RPMI8226 (cell line): ENCODE results near the gene OCA2.
"Not testable (repeated sequence)": the region's sequence is repeated elsewhere in the genome, so short reads cannot be mapped to it uniquely, and the experiment has no call there.

Experiments
- DNase-seq: peaks from one replicate; pipeline ENCODE4 v3.0.0-alpha.2; 2015

The OCA2 gene

DNA sequence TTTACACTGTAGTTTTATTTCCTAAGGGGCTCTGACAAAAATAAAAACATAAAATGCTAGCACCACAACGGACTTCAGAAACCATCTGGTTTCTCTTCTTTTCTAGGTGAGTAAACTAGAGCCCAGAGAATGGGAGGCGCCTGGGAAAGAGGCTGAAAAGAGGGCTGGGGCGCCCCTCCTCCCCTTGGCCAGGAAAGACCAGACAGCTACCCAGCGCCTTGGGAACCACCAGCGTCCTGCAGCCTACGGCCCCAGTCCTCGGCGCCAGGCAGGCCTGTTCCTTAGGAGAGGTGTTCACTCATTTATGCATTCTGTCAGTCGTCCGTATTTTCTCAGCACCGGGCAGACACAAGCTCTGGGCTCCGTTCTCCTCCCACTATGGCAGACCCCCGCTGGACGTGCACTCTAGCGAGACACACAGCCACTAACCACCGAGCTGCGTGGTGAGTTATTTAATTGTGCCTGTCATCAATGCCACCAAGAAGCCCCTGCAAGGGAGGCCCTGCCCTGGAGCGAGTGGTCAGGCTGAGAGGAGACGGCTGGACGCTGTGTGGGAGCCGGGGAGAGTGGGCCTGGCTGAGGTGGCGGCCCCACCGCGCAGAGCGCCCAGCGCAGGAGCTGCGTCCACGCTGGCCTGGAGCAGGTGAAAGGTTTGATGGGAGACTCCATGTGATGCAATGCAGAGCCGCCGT, 294.4 kb downstream of the OCA2 start:
- DNase-seq, result no peak

DNA sequence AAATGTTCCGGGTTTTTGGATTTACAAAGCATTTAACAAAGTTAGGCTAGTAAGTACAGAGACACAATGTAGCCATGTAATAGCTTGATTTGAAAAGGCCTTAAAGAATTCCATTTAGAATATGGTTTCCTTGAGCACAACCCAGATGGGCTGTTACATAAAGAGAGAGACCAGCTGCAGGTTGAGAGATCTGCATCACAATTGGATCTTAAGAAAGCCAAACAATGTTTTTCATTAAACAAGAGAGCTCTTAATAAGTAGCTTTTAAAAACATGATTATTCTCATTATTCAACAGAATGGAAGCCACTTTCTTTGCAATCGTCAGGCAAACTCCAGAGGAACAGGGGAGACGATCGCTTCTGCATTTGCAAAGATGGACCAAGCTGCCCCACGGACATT, 300.3 kb downstream of the OCA2 start:
- no peak for DNase-seq

DNA sequence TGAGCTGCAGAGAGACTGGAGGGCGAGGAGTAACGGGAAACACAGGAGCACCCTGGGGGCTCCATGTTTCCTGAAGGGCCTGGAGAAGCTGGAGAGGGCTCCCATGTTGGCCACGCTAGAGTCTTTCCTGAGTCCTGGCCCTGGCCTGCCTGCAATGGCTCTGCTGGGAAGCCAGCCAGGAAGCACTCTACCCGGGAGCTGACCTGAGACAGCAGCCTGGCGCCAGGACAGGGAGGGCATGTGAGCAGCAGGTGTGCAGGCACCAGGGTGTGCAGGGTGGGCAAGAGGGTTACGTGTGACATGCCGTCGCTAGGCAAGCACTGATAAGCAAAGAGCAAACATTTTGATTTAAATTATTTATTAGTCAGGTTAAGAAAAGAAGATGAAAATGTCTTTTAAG, 301.4 kb downstream of the OCA2 start:
- DNase-seq, result no peak

DNA sequence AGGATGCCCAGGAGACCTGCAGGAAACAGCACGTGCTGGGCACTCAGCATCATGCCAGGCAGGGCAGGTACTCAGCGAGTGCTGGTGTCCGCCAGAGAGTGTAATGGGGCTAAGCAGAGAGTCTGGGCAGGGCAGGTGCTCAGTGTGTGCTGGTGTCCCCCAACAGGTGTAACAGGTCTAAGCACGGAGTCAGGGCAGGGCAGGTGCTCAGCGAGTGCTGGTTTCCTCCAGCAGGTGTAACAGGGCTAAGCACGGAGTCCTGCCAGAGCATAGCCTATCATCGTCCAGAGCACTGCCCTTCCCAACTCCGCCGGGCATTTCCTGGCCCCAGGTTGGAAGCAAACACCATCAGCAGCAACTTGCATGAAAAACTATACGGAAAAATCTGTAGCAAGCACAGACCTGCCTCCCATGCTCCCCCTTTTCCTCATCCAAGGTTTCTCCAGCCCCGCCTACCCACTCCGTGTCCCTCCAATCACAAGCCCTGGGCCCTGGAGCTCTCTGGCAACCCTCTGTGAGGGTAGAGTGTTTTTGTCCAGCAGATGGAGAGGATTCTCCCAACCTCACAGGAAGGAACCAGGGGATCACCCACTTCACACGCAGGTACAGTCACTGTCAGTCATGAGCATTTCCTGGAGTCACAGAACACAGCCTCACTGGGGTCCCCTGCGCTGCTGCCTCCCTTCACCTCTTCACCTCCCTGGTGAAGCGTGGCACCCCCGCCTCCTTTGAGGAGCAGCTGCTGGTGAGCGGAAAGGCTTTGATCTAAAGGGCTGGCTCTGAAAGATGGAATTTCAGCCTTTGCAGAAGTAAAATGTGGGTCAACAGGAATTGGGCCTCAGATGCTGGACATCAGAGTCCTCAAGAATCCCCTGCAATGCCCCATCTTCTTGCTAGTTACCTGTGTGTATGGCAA, 302.5 kb downstream of the OCA2 start:
- no peak for DNase-seq

DNA sequence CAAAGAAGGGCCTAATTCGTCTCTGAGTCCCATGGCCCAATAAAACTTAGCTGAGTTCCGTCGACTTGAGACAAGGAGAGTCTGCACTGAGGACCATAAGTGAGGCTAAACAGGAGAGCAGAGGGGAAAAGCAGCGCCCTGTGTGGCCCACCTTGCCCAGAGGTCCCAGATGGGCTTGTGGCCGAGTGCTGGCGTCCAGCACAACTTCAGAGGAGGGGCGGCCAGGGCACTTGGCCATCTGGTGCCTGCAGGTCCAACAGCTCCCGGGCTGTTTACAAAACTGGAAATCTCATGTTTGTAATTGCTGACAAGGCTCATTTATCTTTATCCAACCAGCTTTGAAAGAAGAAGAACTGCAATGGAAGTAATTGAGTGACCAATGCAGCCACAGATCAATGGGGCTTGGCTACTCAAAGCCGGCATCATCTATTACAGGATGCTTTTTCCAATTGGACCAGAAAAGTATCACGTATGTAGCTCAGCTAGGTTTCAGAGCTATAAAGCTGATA, 306.3 kb downstream of the OCA2 start:
- no peak for DNase-seq

DNA sequence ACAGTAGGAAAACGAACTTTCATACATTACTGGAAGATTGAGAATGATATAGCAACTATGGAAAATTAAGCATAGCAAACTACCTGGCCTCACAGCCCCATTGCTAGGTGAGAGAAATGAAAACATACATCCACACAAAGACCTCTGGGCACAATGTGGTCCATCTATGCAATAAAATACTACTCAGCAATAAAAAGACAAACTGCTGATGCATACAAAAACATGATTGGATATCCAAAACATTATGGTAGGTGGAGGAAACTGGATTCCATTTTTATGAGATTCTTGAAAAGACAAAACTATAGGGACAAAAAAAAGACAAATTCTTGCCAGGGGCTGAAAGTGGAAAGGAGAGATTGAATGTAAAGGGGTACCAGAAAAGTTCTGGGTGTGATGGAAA, 308.8 kb downstream of the OCA2 start:
- DNase-seq, result no peak

DNA sequence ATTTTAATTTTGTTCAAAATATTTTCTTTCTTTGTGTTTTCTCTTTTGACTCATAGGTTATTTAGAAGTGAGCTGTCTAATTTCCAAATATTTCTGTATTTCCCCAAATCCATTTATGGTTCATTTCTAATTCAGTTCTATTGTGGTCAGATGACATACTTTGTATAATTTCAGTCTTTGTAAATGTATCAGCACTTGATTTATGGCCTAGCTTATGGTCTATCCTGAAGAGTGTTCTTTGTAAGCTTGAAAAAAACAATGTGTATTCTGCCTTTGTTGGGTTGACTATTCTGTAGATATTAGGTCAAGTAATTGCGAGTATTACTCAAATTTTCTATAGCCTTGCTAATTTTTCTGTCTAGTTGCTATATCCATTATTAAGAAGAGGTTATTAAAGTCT, 311.2 kb downstream of the OCA2 start:
- DNase-seq, result no peak

DNA sequence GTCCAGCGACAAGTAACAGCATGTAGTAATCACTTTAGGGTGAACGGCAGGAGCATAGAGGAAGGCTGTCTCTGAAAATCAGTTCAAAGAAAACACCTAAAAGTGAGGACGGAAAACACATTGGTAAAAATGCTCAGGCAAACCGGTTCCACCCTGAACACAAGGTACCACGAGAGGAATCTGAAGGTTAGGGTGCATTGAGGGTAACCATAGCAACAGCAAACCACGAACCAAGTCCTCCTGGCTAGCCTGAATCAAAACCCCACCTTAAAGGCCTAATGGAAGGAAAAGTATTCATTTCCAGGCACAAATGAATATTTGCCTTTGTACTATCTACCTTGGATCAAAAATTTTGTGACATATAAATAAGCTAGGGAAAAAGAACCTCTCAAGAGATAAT, 315.0 kb downstream of the OCA2 start:
- DNase-seq, result no peak

DNA sequence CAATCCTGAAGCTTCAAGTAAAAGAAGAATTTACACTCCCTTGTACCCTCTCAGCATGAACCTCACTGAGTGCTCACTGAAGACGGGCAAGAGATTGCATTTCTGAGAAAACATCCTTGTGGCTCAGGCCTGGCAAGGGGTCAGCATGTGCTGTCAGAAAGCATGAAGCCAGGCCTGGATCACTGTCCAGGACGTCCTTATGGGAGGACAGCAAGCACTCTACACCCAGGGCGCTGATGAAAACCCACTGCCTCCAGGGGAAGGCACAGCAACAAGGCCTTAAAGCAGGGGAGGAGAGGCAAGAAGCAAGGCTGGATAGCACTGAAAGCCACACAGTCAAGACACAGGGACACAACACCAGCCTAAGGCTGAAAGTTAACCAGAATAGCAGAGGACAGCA, 315.4 kb downstream of the OCA2 start:
- DNase-seq, result no peak

DNA sequence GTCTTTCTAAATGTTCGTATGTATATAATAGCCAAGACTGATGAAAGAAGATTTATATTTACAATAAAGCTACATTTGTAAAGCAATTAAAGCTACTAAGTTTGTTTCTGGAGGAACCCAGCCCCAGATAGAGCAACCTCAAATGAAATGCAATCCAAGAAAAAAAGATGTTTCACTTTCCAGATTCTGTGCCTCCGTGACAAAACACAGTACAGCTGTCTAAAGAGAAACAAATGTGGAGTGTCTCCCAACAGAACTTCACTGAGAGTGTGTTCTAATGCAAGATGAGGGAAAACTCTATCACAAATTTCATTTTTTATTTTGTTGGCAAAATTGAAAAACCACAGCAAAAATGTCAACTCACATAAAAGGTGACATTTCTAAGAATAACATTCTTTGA, 317.0 kb downstream of the OCA2 start:
- DNase-seq, result no peak

DNA sequence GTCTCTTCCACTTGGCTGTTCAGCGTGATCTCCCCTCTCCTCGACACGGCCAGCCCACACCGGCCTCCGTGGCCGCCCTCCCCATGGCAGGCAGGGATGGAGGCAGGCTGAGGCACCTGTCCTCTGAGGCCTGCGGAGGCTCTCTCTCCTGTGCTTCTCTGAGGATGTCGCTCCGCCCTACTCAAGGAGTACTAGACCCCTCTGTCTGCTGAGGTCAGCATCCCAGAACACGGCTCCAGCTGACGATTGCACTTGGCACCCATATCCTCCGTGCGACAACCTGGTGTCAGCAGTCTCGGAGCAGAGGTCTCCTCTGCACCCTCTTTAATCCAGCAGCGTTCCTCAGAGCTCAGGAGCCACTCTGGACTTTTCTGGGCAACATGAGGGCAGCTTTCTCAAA, 322.6 kb downstream of the OCA2 start:
- peak; percentile 77 for DNase-seq

DNA sequence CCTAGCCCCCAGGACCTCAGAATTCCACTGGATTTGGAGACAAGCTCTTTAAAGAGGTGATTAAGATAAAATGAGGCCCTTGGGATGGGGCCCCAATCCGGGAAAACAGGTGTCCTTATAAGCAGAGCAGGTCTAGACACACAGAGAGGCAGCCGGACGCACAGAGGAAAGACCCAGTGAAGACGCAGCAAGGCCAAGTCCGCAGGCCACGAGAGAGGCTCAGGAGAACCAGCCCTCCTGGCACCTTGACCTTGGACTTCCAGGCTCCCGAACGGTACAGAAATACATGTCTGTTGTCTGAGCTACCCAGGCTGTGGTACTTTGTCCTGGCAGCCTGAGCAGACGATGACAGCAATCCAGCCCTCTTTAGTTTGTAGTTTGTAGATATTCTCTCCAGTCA, 324.5 kb downstream of the OCA2 start:
- DNase-seq, result no peak

DNA sequence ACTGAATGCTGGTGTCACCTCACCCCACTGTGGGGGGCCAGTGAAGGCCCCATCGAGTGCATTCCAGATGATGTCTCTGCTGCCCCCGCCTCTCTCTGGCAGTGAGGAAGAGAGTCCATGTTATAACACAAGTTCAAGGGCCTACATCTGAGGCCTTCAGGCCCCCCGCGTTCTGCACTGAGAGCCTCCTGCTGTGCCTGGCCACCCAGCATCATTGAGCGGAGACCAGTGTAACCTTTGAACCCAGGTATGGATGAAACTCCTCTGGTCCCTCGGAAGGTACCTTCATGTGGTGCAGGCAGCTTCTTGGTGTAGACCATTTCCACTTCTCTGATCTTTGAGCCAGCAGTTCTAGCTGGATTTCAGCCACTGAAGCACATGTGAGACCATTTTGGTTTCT, 324.9 kb downstream of the OCA2 start:
- no peak for DNase-seq

DNA sequence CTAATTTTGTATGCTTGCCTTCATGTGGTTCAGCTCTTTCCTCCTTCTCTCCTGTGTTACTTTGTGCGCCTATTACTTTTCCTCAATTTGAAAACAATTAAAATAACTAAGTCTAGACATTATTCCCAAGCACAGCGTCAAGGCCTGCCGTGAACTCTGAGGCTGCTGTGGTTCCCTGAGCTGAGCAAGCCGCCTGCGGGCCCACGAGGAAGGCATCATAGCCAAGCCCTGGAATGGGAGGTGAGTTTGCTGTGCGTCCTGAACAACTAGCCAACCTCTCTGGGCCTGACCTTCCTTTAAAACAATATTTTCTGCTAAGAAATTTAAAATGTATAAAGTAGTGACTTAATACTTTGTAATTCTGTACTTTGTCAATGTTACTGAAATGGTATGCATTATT, 327.2 kb downstream of the OCA2 start:
- no peak for DNase-seq

DNA sequence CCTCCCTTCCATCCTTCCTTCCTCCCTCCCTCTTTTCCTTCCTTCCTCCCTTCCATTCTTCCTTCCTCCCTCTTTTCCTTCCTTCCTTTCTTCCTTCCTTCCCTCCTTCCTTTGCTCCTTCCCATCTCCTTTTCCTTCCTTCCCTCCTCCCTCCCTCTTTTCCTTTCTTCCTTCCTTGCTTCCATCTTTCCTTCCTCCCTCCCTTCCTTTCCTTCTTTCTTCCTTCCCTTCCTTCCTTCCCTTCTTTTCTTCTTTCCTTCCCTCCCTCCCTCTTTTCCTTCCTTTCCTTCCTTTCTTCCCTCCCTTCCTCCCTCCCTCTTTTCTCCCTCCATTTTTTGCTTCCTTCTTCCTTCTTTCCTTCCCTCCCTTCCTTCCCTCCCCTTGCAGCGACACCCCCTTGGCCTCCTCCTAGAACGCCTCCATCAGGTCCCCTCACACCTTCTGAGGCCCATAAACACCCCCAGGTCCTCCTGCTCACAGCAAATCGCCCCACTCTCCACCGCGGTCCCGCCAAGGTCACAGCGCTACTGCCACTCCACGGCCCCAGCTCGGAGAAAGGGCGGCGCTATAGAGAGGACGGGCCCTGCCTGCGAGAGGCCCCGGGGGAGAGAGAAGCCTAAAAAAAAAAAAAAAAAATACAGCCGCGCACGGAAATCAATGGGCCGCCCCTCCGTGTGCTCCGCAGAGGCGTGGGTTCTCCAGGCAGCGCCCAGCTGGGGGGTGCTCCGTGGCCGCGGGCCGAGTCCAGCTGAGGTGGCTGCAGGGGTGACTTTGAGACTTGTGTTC, 328.2 kb downstream of the OCA2 start:
- no peak for DNase-seq

DNA sequence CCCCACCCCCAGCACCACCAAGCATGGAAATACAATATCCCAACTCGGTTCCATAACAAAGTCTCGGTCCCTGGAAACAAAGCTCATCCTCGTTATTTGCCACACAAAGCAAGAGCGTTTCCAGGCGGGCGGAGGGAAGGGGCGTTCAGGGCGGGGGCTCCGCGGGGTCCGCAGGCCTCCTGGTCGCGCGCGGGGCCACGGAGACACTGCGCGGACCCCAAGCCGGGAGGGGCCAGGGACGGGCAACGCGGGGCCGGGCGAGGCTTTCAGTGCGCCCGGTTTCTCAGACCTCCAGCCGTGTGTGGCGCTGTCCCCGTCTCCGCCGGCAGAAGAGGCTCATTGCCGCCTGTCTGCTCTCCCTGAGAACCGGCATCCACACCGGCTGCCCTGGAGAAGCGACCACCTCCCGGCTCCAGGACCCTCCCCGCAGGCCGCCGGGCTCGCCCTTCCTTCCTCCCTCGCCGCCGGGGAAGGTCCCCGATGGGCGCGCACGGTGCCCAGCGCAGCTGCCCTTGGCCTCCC, 329.0 kb downstream of the OCA2 start:
- DNase-seq, result no peak

DNA sequence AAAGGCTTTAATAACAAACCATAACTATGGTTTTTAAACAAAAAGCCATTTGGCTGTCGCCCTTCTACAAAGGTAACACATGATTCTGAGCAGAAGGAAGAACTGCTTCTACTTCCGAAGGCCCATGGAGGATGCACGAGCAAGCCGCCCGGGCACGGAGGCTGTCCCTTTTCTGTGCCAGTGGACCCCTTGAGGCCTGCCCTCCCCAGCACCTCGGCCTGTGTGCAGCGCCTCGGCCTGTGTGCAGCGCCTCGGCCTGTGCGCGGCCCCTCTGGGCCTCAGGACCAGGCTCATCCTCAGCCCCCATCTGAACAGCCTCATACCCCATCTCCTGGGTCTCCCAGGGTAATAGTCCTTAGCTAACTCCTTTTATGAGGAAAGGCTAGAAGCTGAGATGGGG, 329.5 kb downstream of the OCA2 start:
- DNase-seq, result no peak

DNA sequence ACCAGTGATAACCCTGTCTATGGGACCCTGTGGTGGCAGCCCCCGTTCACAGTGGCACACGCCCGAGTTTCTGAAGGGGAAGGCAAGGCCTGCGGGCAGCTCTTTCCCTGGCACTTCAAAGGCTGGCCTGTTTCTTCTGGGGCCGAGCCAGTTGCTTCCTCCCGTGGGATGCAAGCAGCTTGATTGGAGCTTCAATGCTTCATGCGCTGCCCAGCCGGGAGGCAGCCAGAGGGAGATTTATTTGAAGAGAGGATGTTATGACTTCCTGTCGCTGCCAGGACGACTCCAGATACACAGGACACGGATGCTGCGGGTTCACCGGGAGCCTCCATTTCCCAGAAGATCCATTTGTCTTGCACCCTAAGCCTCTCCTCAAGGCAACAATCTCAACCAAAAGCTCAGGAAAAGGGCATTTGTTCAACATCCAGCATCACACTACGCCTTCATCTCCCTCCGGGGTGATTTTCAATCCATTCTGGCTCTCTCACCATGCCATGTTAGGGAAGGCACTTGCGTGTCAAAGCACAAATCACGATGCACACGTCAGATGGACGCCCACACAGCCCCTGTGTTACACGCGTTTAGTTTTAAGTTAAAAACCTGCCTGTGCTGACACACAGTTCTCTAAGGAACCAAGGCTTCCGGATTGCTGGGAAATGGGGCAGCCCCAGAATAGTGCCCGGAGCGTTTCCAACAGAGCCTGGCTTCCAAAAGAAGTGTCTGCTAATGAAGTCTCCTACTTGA, 330.2 kb downstream of the OCA2 start:
- DNase-seq, result no peak

DNA sequence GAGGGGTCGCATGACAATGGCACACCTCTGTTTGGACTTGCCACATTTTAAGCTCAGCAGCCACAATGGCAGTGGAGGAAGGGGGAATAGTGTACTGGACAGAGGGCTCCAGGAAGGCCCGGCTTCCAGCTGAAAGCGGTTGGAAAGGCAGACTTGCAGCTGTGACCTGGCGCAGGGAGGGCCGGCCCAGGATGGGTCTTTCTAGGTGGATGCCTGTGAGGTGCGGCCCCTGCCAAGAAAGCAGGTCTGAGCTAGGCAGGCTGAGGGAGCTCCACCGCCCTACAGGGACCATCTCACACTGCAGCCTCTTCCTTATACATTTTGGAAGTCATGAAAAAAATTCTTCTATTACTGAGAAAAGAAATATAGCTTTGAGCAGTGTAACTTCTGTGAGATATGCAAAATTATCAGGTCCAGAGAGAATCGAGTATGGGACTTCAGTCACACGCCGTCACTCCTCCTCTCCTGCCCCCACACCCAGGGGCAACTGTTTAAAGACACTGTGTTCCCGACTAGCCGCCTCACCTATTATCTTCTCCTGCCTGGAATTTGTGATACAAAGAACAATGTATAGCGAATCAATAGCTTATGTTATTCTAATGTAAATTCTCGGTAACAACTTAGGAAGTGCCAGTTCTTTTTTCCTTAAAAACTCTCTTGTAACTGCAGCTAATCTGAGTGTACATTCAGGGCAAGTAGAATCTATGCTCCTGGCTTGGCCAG, 331.0 kb downstream of the OCA2 start:
- DNase-seq, result no peak

DNA sequence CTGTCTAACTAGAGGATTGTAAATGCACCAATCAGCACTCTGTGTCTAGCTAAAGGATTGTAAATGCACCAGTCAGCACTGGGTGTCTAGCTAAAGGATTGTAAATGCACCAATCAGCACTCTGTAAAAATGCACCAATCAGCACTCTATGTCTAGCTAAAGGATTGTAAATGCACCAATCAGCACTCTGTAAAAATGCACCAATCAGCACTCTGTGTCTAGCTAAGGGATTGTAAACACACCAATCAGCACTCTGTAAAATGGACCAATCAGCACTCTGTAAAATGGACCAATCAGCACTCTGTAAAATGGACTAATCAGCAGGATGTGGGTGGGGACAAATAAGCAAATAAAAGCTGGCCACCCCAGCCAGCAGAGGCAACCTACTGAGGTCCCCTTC, 331.7 kb downstream of the OCA2 start:
- not testable (repeated sequence) for DNase-seq

DNA sequence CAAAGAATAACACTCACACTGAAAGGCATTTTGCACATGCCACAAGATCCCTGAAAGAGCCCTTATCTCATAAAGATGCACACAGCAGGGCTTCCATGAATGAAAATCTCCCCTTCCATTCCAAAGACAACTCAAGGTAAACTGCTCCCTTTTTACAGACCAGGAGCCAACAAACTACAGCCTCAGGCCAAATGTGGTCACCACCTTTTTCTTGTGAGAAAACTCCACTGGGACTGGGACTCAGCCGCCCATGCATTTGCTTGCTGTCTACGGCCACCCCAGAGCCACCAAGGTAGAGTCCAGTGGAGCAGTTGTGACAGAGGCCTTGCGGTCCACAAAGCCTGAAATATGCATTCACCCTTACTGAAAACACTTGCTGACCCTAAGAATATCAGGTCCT, 334.8 kb downstream of the OCA2 start:
- DNase-seq, result no peak

DNA sequence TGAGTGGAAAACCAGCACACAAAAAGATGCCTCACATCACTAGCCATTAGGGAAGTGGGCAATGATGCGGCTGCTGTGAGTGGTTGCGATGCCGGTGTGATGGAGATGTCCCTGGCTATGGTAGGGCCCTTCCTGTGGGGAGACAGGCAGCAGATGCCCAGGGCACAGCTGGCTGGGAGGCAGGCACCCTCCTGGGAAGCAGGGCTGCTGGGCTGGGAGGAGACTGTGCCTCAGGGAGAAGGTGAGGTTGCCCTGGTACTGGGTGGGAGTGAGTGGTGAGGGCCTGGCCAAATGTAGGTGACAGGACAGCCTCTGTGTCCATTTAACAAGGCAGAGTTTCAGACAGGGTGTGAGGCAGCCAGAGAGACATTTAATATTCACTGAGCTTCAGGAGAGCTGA, 335.6 kb downstream of the OCA2 start:
- DNase-seq, result no peak
